Lower lobe of right lung (tissue), 2 donors: ENCODE data around the gene OTUD5. TPM values are rescaled to one million over a fixed set of nuclear protein-coding genes. Genes with fewer than 3 reads are reported as not detected.

ENCODE experiments used
- ATAC-seq, 2 donors: fragments of 200-7000 bp; cut with Tn5 transposase; one replicate each; pipeline ENCODE4 v1.9.1; 2020 to 2022; ENCODE audit warnings: mild to moderate bottlenecking in 2 of 2, moderate library complexity in 2 of 2
- DNase-seq: peaks from one replicate; pipeline ENCODE4 v3.0.0-alpha.2; 2020
- H3K27ac ChIP-seq: fragments of 200-600 bp; one replicate; pipeline ENCODE4 v1.8.0; 2022
- H3K27me3 ChIP-seq: fragments of 200-600 bp; one replicate; pipeline ENCODE4 v1.8.0; 2022; ENCODE audit warnings: low read depth
- H3K36me3 ChIP-seq: fragments of 200-600 bp; one replicate; pipeline ENCODE4 v1.8.0; 2022; ENCODE audit warnings: mild to moderate bottlenecking
- H3K4me1 ChIP-seq: fragments of 200-600 bp; one replicate; pipeline ENCODE4 v1.8.0; 2022
- H3K4me3 ChIP-seq: fragments of 200-600 bp; one replicate; pipeline ENCODE4 v1.8.0; 2022; ENCODE audit warnings: mild to moderate bottlenecking
- H3K9me3 ChIP-seq: fragments of 200-600 bp; one replicate; pipeline ENCODE4 v1.8.0; 2022
- intact Hi-C: fragments of 100-400 bp; cut with DNase I; formaldehyde crosslinking; loops from one replicate; pipeline ENCODE4 v1.11.0; 2022
- total RNA-seq: library from RNA; stranded (reverse); fragmentation: NEBNext Ultra II Directional; extraction: Animal tissue kit (Norgen Biotek cat#: 25700); gene quantifications from one replicate; pipeline ENCODE4 v1.2.1, GENCODE V29; 2021
- TF ChIP-seq, protein P1 (sequence below): fragments of 200-600 bp; IDR thresholded peaks from one replicate; pipeline ENCODE4 v1.8.0; 2022; ENCODE audit warnings: antibody characterized with exemption, mild to moderate bottlenecking
- donor health status: DM: no; HTN: yes; CAD: no; lungs with severe emphysema.

Gene OTUD5
- total RNA-seq, 1 donor from 2014 or later, result 45.8 TPM

DNA sequence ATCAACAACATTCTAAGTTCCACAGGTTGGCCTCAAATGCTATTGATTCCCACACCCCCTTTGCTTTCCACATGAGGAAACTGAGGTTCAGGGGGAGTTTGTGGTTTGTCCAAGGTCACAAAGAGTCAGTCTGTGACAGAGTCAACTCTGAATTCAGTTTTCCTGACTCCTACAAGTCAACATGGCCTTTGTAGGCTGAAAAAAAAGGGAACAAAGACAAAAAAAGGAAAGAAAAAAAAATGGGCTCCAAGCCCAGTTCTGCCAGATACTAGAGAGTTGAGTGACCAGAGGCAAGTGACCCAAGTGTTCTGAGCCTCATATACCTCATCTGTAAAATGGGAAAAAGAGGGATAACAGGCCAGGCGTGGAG lies 22.1 kb downstream of the OTUD5 start:
- Histone ChIP-seq H3K9me3 (no peaks in the 10 kb centered on the region), H3K36me3 (peaks cover 44% of the 10 kb centered on the region), H3K27ac (no peak overlapping the region), H3K4me1 (peaks cover 28% of the 10 kb centered on the region), H3K4me3 (no peak overlapping the region), H3K27me3 (no peaks in the 10 kb centered on the region)
- no peak for DNase-seq
- intact Hi-C loops, result no loop called here
- no peak for ATAC-seq
- TF ChIP-seq, protein P1, sequence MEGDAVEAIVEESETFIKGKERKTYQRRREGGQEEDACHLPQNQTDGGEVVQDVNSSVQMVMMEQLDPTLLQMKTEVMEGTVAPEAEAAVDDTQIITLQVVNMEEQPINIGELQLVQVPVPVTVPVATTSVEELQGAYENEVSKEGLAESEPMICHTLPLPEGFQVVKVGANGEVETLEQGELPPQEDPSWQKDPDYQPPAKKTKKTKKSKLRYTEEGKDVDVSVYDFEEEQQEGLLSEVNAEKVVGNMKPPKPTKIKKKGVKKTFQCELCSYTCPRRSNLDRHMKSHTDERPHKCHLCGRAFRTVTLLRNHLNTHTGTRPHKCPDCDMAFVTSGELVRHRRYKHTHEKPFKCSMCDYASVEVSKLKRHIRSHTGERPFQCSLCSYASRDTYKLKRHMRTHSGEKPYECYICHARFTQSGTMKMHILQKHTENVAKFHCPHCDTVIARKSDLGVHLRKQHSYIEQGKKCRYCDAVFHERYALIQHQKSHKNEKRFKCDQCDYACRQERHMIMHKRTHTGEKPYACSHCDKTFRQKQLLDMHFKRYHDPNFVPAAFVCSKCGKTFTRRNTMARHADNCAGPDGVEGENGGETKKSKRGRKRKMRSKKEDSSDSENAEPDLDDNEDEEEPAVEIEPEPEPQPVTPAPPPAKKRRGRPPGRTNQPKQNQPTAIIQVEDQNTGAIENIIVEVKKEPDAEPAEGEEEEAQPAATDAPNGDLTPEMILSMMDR, result no peak

DNA sequence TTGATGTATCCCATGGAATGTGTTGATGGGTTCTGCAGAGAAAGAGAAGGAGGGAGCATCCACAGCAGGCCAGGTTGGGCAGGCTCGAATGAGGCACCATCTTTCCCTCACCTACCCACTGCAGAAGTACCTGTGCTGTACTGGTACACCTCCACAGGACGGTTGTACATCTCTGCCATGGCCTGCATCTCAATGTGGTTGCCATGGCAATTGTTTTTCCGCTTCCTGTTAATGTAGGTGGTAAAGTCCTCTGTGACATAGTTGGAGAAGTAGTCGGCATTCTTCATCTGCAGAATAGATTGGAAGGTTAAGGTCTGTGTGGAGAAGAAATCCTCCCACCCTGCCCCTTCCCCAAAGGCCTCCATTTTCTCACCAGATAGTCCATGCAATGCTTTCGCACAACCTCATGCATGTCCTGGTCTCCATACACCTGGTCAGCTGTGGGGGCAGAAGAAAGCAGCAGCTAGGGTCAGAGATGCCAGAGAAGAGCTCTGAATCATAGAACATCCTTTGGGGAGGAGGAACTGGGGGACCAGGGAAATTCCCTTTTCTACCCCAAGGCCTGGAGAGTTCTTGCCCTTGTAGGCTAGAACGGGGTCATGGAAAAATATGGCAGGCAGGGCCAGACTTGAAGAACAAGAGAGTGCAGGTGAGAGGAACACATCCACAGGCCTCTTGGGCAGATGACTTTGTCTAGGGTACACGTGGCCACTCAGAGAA lies 22.7 kb downstream of the OTUD5 start:
- H3K4me1 ChIP-seq, result peaks cover 25% of the 10 kb centered on the region
- H3K36me3 ChIP-seq, result peaks cover 47% of the 10 kb centered on the region
- DNase-seq (no peak), ATAC-seq (no peak)
- intact Hi-C loops, result no loop called here
- no peaks in the 10 kb centered on the region for H3K9me3 ChIP-seq
- no peak overlapping the region for H3K27ac ChIP-seq
- TF ChIP-seq, protein P1, result no peak
- no peaks in the 10 kb centered on the region for H3K27me3 ChIP-seq
- no peak overlapping the region for H3K4me3 ChIP-seq

DNA sequence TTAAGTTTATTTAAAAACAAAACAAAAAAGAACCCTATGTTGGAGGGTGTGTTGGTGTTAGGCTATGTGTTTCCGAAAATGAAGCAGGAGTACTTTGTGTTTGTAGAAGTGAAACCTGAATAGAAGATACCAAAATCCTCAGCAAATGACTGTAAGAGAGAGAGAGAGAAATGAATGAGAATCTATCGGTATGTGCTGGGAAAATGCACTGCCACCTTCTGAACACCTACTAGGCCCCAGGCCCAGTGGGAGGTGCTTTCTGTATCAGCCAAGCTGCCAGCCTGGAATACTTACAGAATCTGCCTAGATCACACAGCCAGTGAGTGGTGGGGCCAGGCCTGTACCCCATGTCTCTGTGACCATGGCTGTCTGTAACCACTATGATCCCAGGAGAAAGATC lies 23.6 kb downstream of the OTUD5 start:
- no peak for DNase-seq
- TF ChIP-seq, protein P1, result no peak
- ATAC-seq, result no peak
- H3K4me1 ChIP-seq, result peaks cover 25% of the 10 kb centered on the region
- H3K36me3 ChIP-seq, result peaks cover 50% of the 10 kb centered on the region
- intact Hi-C loops, result no loop called here
- H3K4me3 ChIP-seq, result no peak overlapping the region
- no peaks in the 10 kb centered on the region for H3K9me3 ChIP-seq
- H3K27me3 ChIP-seq, result no peaks in the 10 kb centered on the region
- no peak overlapping the region for H3K27ac ChIP-seq

DNA sequence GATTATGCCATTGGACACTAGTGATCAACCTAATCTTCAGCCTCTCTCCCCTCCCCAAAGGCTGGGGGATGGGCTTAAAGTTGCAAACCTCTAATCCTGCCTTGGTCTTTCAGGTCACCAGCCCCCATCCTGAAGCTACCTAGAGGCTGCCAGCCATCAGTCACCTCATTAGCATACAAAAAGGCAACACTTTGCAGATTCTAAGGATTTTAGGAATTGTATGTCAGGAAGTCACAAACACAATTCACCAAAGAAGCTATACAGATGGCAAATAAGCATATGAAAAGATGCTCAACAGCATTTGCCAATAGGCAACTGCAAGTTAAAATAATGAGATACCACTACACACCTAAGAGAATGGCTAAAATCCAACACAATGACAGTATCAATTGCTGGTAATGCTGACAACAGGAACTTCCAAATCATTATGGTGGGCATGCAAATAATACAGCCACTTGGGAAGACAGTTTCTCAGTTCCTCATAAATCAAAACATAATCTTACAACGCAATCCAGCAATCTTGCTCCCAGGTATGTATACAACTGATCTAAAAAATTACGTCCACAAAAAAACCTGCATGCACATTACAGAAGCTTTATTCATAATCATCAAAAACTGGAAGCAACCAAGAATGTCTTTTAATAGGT lies 29.5 kb downstream of the OTUD5 start:
- peaks cover 55% of the 10 kb centered on the region for H3K36me3 ChIP-seq
- no peaks in the 10 kb centered on the region for H3K27me3 ChIP-seq
- H3K27ac ChIP-seq, result no peak overlapping the region
- DNase-seq (no peak), ATAC-seq (no peak)
- intact Hi-C loops, result no loop called here
- no peaks in the 10 kb centered on the region for H3K9me3 ChIP-seq
- H3K4me1 ChIP-seq, result no peaks in the 10 kb centered on the region
- H3K4me3 ChIP-seq, result no peak overlapping the region
- TF ChIP-seq, protein P1, result no peak

DNA sequence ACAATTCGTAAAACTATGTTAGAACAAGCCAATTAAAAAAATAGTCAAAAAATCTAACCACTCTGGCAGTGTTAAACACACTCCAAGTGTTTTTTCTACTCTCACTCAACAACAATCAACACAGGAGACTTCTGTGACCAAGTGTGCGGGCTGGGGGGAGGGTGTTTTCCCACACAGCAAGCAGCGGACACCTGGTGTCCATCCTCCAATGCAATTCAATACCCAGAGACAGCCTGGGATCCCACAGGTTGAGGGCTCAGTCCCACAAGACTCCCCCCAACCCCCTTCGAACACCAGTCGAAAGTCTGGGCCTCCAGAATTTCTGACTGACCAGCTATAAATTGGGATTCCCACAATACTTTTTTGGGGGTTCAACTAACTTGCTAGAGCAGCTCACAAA lies 30.3 kb downstream of the OTUD5 start:
- TF ChIP-seq, protein P1, result no peak
- ATAC-seq (no peak), DNase-seq (no peak)
- intact Hi-C loops, result no loop called here
- no peaks in the 10 kb centered on the region for H3K27me3 ChIP-seq
- no peak overlapping the region for H3K27ac ChIP-seq
- H3K36me3 ChIP-seq, result peaks cover 57% of the 10 kb centered on the region
- no peak overlapping the region for H3K4me3 ChIP-seq
- no peaks in the 10 kb centered on the region for H3K4me1 ChIP-seq
- no peaks in the 10 kb centered on the region for H3K9me3 ChIP-seq
